ENCODE measurements around the gene TIMM29. TPM values are rescaled to one million over a fixed set of nuclear protein-coding genes. Genes with fewer than 3 reads are reported as not detected.
"Not testable (repeated sequence)": the region's sequence is repeated elsewhere in the genome, so short reads cannot be mapped to it uniquely, and the experiment has no call there.

TIMM29 gene
- total RNA-seq, 2 experiments from 2014 or later, result 27.3 to 28.3 TPM

- Histone ChIP-seq H4K20me1 (ENCODE audit: insufficient read depth, low read length) (no peaks in the 10 kb centered on the region), H3K9me3 (ENCODE audit: low read length) (no peaks in the 10 kb centered on the region), H3K36me3 (ENCODE audit: insufficient read depth, low read length) (no peaks in the 10 kb centered on the region), H3K9me2 (ENCODE audit: insufficient read depth, low read length) (no peaks in the 10 kb centered on the region), H3K27ac (ENCODE audit: low read depth, low read length, poor library complexity, severe bottlenecking) (no peak overlapping the region), H3K79me2 (ENCODE audit: insufficient read depth, low read depth, low read length) (no peaks in the 10 kb centered on the region), H2AFZ (ENCODE audit: low read length) (no peak overlapping the region), H3K4me2 (ENCODE audit: low read length) (no peak overlapping the region), H3K4me1 (ENCODE audit: insufficient read depth, low read length, poor library complexity, severe bottlenecking) (peaks cover 31% of the 10 kb centered on the region), H3K4me3 (ENCODE audit: low read depth, low read length, poor library complexity, severe bottlenecking) (no peak overlapping the region)
- no peak for DNase-seq (ENCODE audit: low spot score)
- BruUV-seq (replicated peaks), result no TSS peak
- ChIA-PET CTCF (ENCODE audit: unreplicated experiment) (no interaction called here), POLR2A (interaction anchor here (0.6 to 1.6 kb wide), 2 partner anchors 9 to 17 kb away, joined by 3 read pairs; no protein-coding TSS in a partner anchor)
- intact Hi-C loops (cut with micrococcal nuclease; ENCODE audit: unreplicated experiment), result no loop called here
- TF ChIP-seq EZH2phosphoT487 (IDR thresholded peaks at IDR 0.05; ENCODE audit: borderline replicate concordance, low read depth, low read length), result no peak
- no peak for TF ChIP-seq CTCF (conservative IDR thresholded peaks at IDR 0.05; ENCODE audit: low read length)
These were observed 16.7 kb downstream of the TIMM29 start for GRCh38 chr19:10945264-10945663.

- DNase-seq (ENCODE audit: low spot score), result no peak
- Histone ChIP-seq H3K27ac (ENCODE audit: low read depth, low read length, poor library complexity, severe bottlenecking) (no peak overlapping the region), H3K4me3 (ENCODE audit: low read depth, low read length, poor library complexity, severe bottlenecking) (no peak overlapping the region), H3K36me3 (ENCODE audit: insufficient read depth, low read length) (no peaks in the 10 kb centered on the region), H3K79me2 (ENCODE audit: insufficient read depth, low read depth, low read length) (no peaks in the 10 kb centered on the region), H3K9me2 (ENCODE audit: insufficient read depth, low read length) (no peaks in the 10 kb centered on the region), H3K4me2 (ENCODE audit: low read length) (no peak overlapping the region), H3K4me1 (ENCODE audit: insufficient read depth, low read length, poor library complexity, severe bottlenecking) (peaks cover 23% of the 10 kb centered on the region), H3K9me3 (ENCODE audit: low read length) (no peaks in the 10 kb centered on the region), H2AFZ (ENCODE audit: low read length) (no peak overlapping the region), H4K20me1 (ENCODE audit: insufficient read depth, low read length) (no peaks in the 10 kb centered on the region)
- intact Hi-C loops (cut with micrococcal nuclease; ENCODE audit: unreplicated experiment), result no loop called here
- TF ChIP-seq EZH2phosphoT487 (IDR thresholded peaks at IDR 0.05; ENCODE audit: borderline replicate concordance, low read depth, low read length), result no peak
- TF ChIP-seq CTCF (conservative IDR thresholded peaks at IDR 0.05; ENCODE audit: low read length), result no peak
- BruUV-seq (replicated peaks), result no TSS peak
- ChIA-PET POLR2A (interaction anchor here (0.6 to 1.2 kb wide), 2 partner anchors 11 to 542 kb away, joined by 3 to 6 read pairs; no protein-coding TSS in a partner anchor), CTCF (ENCODE audit: unreplicated experiment) (no interaction called here)
These were observed 18.5 kb downstream of the TIMM29 start for GRCh38 chr19:10946958-10947657.

GRCh38 chr19:10952809-10953208 lies 24.2 kb downstream of the TIMM29 start:
- intact Hi-C loops (cut with micrococcal nuclease; ENCODE audit: unreplicated experiment), result no loop called here
- H3K9me3 ChIP-seq (ENCODE audit: low read length), result no peaks in the 10 kb centered on the region
- no peaks in the 10 kb centered on the region for H3K36me3 ChIP-seq (ENCODE audit: insufficient read depth, low read length)
- H2AFZ ChIP-seq (ENCODE audit: low read length), result peak overlapping the region; percentile 44; the same call in 1 of the 2 replicates
- peaks cover 40% of the 10 kb centered on the region for H3K4me1 ChIP-seq (ENCODE audit: insufficient read depth, low read length, poor library complexity, severe bottlenecking)
- no peaks in the 10 kb centered on the region for H3K9me2 ChIP-seq (ENCODE audit: insufficient read depth, low read length)
- ChIA-PET CTCF (ENCODE audit: unreplicated experiment) (interaction anchor here (0.6 kb wide), 1 partner anchor 26 kb away, joined by 3 read pairs; no protein-coding TSS in a partner anchor), POLR2A (no interaction called here)
- no peaks in the 10 kb centered on the region for H4K20me1 ChIP-seq (ENCODE audit: insufficient read depth, low read length)
- no peak for DNase-seq (ENCODE audit: low spot score)
- H3K79me2 ChIP-seq (ENCODE audit: insufficient read depth, low read depth, low read length), result no peaks in the 10 kb centered on the region
- no peak overlapping the region for H3K4me2 ChIP-seq (ENCODE audit: low read length)
- TF ChIP-seq CTCF (conservative IDR thresholded peaks at IDR 0.05; ENCODE audit: low read length), result no peak
- no peak for TF ChIP-seq EZH2phosphoT487 (IDR thresholded peaks at IDR 0.05; ENCODE audit: borderline replicate concordance, low read depth, low read length)
- H3K4me3 ChIP-seq (ENCODE audit: low read depth, low read length, poor library complexity, severe bottlenecking), result no peak overlapping the region
- peak overlapping the region; percentile 47 for H3K27ac ChIP-seq (ENCODE audit: low read depth, low read length, poor library complexity, severe bottlenecking)
- no TSS peak for BruUV-seq (replicated peaks)

GRCh38 chr19:10959277-10959968 lies 30.8 kb downstream of the TIMM29 start:
- Histone ChIP-seq H3K36me3 (ENCODE audit: insufficient read depth, low read length) (peaks cover 21% of the 10 kb centered on the region), H3K79me2 (ENCODE audit: insufficient read depth, low read depth, low read length) (peaks cover 42% of the 10 kb centered on the region), H3K4me1 (ENCODE audit: insufficient read depth, low read length, poor library complexity, severe bottlenecking) (peaks cover 29% of the 10 kb centered on the region), H3K4me2 (ENCODE audit: low read length) (peak overlapping the region; percentile 86), H3K4me3 (ENCODE audit: low read depth, low read length, poor library complexity, severe bottlenecking) (peak overlapping the region; percentile 87)
- H4K20me1 ChIP-seq (ENCODE audit: insufficient read depth, low read length); intact Hi-C loops (cut with micrococcal nuclease; ENCODE audit: unreplicated experiment); BruUV-seq (replicated peaks); H3K27ac ChIP-seq (ENCODE audit: low read depth, low read length, poor library complexity, severe bottlenecking); H3K9me3 ChIP-seq (ENCODE audit: low read length); DNase-seq (ENCODE audit: low spot score); H3K9me2 ChIP-seq (ENCODE audit: insufficient read depth, low read length); H2AFZ ChIP-seq (ENCODE audit: low read length); CTCF ChIA-PET (ENCODE audit: unreplicated experiment): not testable (repeated sequence)
- POLR2A ChIA-PET, result interaction anchor here (0.7 to 1.5 kb wide), 5 partner anchors 9 to 130 kb away, joined by 3 to 6 read pairs (median 4); no protein-coding TSS in a partner anchor
